GM19395 (cell line): ENCODE measurements around the gene OR8D4.
"Not testable (repeated sequence)": the region's sequence is repeated elsewhere in the genome, so short reads cannot be mapped to it uniquely, and the experiment has no call there.

ENCODE experiments used
- ATAC-seq: cut with Tn5 transposase; IDR thresholded peaks from one replicate; pipeline ENCODE4 v1.9.1; 2021; ENCODE audit warnings: mild to moderate bottlenecking, moderate library complexity; ENCODE audit not compliant: unreplicated experiment

OR8D4 gene

DNA sequence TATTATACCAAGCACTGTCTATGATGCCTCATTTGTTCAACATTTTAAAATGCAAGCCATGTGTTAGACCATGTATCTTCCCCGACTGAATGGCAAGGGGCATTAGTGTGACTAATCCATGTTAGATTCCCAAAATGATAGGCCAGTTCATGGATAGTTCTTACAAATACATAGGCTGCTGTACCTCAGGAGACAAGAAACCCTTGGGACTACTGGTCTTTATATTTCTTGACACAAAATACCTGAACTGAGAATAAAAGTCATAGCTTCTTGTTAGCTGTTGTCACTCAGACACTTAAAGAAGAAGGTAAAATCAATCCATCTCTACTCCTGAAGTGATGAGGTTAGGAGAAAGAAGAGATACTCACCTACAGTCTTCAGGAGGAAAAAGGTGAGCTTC lies at the start of gene OR8D4:
Gene OR8D4 (plus strand): TSS at position 301 of the 400 bp plus-strand sequence. CDS start 4,265 bp downstream, outside the sequence.
- no peak for ATAC-seq

DNA sequence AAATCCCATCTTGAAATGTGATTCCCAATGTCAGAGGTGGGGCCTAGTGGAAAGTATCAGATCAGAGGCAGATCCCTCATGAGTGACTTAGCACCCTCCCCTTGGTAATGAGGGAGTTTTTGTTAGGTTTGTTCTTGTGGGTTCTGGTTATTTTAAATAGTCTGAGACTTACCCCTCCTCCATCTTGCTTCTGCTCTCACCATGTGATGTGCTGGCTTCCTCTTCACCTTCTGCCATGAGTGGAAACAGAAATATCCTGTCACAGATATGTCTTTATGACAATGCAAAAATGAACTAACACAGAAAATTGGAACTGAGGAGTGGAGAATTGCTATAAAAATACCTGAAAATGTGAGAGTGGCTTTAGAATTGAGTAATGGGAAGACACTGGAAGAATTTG lies 49.6 kb upstream of the OR8D4 start:
- no peak for ATAC-seq

- ATAC-seq = no peak
Measured at GRCh38 chr11:123853038-123853437, 48.9 kb upstream of the OR8D4 start.

- ATAC-seq = no peak
Measured at GRCh38 chr11:123856444-123856843, 45.5 kb upstream of the OR8D4 start.

GRCh38 chr11:123859731-123860130 lies 42.2 kb upstream of the OR8D4 start:
- no peak for ATAC-seq

GRCh38 chr11:123865293-123865692 lies 36.7 kb upstream of the OR8D4 start:
- ATAC-seq = not testable (repeated sequence)

GRCh38 chr11:123867795-123868194 lies 34.2 kb upstream of the OR8D4 start:
- not testable (repeated sequence) for ATAC-seq

DNA sequence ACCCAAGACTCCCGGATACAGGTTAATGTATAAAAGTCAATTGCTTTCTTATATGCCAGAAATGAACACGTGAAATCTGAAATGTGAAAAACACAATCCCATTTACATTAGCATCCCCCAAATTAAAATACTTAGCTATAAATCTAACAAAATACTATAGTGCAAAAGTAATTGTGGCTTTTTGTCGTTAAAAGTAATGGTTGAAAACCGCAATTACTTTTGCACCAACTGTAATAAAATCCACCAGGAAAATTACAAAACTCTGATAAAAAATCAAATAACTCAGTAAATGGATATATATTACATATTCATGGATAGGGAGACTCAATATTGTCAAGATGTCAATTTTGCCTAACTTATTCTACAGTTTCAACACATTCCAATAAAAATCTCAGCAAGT lies 21.1 kb upstream of the OR8D4 start:
- ATAC-seq = no peak

DNA sequence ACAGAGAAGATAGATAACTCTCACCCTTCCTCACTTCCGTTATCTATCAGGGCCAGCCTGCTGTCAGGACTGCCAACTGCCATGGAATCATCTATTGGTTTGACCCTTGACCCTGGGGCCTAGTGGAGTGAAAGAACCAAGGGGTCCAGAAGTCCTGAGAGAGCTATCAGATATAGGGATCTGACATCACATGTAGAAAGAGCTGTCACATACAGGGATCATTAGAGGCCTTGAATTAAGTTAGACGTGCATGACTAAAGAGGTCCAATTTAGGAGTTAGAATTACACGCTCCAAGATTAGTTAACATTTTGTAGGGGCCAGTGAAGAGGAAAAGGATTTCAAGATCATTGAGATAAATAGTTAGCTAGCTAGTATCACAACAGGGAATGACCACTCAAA lies 16.4 kb upstream of the OR8D4 start, which contains the start of gene TMEM225:
Gene TMEM225 (minus strand): TSS at position 101 of the 400 bp plus-strand sequence. CDS start 245 bp downstream, outside the sequence.
- no peak for ATAC-seq

GRCh38 chr11:123892031-123892430 lies 9.9 kb upstream of the OR8D4 start:
- ATAC-seq = no peak

GRCh38 chr11:123899792-123900191 lies 2.2 kb upstream of the OR8D4 start:
- ATAC-seq = no peak

DNA sequence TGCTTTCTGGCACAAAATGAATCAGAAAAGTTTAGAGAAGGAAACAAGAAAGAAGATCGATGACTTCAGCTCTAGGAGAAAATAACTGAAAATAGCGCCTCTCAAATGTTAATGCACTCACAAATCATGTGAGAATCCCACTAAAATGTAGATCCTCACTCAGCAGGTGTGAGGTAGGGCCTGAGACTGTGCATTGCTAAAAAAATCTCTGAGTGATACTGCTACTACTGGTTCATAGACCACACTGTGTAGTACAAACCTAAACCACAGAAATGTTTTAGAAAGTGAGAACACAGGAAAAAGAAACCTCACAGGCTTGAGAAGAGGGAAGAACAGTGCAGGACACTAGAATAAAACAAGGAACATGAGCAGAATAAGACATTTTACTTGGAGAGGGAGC lies 2.0 kb downstream of the OR8D4 start:
- ATAC-seq = peak; percentile 92

DNA sequence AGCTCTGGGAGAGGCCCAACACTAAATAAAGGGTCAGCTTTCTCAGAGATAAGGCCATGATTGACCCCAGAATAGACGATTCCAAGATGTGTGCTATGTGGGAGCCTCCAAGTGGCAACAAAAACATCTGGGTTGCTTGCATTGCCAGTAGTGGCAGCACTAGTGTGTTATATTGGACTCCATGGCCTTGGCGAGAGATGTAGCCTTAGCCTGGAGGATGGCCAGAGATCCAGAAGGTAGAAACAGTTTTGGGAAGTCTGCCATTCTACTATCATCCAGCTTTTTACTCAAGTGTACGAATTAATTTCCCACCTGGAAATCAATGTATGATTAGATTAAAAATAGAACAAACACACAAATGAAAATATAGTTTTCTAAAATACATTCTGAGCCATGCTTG lies 3.0 kb downstream of the OR8D4 start:
- ATAC-seq = no peak

- ATAC-seq = no peak
Measured at GRCh38 chr11:123905826-123906225, 3.9 kb downstream of the OR8D4 start.

DNA sequence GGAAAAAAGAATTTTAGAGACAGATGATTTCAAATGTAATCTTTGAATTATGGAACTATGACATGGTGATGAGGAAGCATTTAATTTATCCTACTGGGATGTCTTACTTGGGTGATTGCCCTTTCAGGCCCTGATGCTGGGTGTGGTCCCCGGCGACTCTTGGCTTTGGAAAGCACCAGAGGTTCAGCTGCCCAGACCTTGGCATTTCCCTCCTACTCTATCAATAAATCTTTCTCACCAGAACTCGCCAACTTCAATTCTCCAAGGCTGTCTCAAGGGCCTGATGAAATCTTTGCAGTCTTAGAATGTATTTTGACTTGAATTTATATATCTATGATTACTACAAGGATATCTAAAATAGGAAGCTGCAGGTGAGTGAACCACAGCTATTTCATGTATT lies 19.0 kb downstream of the OR8D4 start:
- ATAC-seq = no peak

- peak; percentile 61 for ATAC-seq
Measured at GRCh38 chr11:123924027-123924426, 22.1 kb downstream of the OR8D4 start.

GRCh38 chr11:123939317-123939716 lies 37.4 kb downstream of the OR8D4 start, which contains the start of gene OR4D5:
Gene OR4D5, plus strand, starts transcription at chr11:123939617. Its CDS starts 0 bp downstream, at chr11:123939617.
- ATAC-seq = no peak

DNA sequence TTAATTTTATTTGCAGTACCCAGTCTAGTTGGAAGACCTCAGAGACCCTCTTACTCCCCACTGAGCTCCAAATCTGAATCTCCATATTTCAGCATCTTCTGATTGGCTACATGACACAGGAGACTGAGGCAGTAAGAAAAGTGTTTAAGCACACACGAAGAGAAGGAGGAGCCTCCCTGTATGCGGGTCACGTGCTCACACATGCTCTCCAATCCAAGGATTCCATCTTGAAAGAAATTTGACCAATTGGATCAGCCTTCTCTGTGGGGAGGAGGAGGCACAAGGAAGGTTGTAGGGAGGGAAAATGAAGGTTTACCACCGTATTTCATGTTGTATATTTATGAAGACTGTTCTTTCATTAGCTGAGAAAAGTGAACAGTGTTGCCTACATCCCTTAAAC lies 40.4 kb downstream of the OR8D4 start:
- ATAC-seq = no peak

GRCh38 chr11:123943738-123944137 lies 41.8 kb downstream of the OR8D4 start, which contains the start of gene OR6T1:
Gene OR6T1, minus strand, starts transcription at chr11:123943838. Its CDS starts 0 bp downstream, at chr11:123943838.
- no peak for ATAC-seq

GRCh38 chr11:123945132-123945531 lies 43.2 kb downstream of the OR8D4 start:
- no peak for ATAC-seq

DNA sequence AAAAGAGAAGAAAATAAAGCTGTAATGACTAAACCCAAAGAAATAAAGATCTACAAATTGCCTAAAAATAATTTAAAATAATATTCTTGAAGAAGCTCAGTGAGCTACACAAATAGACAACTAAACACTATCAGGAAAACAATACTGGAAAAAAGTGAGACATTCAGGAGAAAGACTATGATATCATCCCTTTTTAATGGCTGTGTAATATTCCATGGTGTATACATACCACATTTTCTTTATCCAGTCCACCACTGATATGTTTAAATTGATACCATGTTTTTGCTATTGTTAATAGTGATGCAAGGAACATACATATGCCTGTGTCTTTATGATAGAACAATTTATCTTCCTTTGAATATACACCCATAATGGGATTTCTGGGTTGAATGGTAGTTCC lies 54.8 kb downstream of the OR8D4 start:
- ATAC-seq = no peak
